Measurements from ENCODE around the gene CDC6.

The CDC6 gene

GRCh38 chr17:40323391-40324381 is 36.0 kb downstream of the CDC6 start:
- peak; percentile 78 for DNase-seq

DNA sequence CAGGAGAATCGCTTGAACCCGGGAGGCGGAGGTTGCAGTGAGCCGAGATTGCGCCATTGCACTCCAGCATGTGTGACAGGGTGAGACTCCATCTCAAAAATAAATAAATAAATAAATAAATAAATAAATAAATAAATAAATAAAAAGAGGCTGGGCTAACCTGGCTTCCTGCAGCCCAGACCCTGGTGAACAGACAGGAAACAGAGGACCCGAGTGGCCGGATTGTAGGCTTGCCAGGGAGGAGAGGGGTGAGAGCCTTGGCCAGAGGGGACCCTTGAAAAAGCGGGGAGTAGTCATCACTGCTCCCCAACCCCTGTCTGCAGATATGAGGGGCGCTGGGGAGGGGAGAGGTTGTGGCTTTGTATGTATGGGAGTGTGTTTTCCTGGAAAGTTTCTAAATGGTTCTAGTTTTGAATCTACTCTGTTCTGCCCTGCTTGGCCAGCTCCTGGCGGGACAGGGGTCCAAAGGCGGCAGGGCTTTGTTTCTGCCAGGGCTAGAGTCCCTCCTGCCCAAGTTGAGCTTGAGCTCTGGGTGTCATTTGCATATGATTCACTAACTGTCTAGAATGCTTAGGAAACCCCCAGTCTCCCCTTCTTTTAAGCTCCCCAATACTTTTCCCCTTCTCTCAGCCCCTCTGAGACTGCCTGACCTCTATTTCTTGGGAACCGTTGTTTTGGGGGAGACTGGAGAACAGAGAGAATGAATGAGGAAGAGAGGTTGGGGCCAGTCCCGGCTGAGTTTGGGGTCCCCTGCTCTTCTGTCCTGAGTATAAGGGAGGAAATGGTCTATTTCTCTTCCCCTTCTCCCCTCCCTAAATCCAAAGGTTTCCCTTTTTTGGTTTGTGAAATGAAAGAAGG is 37.7 kb downstream of the CDC6 start:
- peak; percentile 18 for DNase-seq

DNA sequence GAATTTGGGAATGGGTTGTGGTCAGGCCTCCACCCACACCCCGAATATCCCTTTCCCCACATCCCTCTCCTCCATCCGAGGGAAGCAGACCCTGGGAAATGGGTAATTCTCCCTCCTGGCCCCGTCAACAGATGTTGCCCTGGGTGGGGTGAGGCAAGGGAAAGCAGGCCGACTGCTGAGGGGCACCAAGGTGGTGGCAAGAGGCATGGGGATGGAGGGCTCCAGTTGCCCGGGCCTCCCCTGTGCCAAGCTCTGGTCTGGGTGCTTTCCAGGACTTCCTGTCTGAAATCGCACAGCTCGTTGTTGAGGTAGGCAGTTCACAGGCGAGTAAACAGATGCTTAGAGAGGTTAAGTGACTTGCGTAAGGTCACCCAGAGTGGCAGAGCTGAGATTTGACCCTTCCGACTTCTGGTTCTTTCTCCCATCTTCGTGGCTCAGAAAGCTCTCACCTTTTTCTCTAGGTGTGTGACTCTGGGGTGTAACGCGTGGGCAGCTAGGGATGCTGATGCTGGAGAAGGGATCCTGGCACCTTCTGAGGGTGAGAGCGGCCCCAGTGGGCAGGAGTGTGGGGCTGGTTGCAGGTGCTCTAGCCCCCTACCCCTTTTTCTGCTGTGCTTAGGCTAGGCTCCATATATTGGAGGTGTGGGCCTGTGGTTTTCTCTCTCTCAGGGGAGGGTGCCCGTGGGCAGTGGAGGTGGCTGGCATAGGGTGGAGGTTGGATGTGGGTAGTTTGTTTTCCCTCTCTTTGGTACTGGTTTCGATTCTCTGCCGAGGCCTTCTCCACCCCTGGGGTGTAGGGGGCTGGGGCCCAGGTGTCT is 38.5 kb downstream of the CDC6 start:
- DNase-seq = peak; percentile 26

- DNase-seq = no peak
Observed at GRCh38 chr17:40326832-40327199, 39.1 kb downstream of the CDC6 start.

DNA sequence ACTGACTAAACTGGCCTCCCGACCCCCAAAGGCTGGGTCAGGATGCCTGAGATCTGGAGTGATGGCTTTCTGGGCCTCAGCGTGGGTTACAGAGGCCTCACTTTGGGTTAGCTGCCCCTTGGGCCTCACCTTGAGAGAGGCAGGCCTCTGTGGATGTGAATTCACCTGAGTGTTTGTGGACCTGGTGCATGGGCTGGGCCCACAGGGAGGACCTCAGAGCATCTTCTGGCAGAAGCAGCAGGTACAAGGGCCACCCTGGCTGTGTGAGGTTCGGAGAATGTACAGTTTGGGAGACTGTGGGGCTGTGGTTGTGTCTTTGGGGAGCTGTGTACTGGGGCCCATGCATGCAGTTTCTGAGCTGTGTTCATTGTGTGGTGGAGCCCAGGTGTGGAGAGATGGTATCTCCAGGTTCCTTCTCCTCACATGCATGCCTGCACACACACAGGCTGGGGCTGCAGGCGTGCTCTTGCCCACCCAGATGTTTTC is 39.6 kb downstream of the CDC6 start:
- DNase-seq = no peak

GRCh38 chr17:40327735-40328385 is 40.2 kb downstream of the CDC6 start:
- no peak for DNase-seq

DNA sequence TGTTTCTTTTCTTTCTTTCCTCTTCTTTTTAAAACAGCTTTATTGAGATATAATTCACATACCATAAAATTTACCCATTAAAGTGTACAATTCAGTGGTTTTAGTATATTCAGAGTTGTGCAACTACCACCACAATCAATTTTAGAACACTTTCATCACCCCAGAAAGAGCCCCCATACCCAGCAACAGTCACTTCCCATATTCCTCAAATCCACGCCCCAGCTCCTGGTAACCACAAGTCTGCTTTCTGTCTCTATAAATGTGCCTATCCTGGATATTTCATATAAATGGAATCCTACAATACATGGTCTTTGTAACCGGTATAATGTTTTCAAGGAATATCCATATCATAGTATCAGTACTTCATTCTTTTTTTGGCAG is 40.7 kb downstream of the CDC6 start:
- DNase-seq = no peak

DNA sequence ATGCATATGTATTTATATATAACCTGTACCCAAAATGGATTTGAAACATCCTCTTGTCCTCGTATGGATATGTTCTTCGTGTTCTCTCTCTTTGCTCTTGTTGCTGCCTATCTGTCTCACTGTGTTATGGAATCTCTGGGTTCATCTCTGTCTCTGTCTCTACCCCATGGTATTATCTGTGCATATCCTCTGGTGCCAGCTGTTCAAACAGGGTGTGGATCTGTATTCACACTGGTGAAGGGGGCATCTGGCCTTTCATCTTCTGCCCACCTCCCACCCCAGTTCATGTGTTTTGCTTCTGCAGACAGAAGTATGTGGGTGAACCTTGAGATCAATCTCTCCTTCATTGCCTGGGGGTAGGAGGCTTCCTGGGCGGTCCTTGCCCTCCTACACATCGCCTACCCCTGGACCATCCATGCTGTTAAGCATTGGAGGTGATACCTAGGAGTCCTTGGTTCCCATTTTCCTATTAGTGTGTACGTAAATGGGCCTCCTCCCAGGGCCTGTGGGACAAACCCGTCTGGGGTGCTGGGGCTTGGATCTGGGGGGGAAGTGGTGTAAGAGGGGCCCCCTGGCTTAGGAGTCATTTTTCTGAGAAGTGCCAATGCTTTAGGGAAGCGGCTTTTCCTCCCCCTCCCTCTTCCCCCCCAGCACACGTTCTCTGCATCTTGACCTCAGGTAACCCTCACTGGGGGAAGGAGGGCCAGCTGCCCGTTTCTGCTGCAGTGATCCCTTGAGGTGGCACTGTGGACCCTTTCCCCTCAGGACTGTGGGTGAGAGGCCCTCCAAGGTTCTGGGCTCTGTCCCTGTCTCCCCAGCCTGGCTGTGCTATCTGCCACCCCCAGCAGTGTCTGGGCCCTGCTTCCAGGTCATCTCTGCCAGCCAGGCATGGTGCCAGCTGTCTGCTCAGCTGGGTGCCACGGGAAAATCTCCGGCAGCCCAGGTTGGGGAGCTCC is 42.4 kb downstream of the CDC6 start:
- DNase-seq = no peak

DNA sequence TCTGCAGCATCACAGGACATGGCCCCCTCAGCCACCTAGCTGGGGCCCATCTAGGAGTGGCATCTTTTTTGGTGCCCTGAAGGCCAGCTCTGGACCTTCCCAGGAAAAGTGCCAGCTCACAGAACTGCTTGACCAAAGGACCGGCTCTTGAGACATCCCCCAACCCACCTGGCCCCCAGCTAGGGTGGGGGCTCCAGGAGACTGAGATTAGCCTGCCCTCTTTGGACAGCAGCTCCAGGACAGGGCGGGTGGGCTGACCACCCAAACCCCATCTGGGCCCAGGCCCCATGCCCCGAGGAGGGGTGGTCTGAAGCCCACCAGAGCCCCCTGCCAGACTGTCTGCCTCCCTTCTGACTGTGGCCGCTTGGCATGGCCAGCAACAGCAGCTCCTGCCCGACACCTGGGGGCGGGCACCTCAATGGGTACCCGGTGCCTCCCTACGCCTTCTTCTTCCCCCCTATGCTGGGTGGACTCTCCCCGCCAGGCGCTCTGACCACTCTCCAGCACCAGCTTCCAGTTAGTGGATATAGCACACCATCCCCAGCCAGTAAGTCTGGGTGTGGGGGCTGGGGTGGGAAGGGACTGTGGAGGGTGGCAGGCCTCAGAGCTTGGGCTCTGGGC is 43.3 kb downstream of the CDC6 start:
- DNase-seq = no peak

GRCh38 chr17:40331743-40332641 is 44.3 kb downstream of the CDC6 start:
- DNase-seq = no peak

DNA sequence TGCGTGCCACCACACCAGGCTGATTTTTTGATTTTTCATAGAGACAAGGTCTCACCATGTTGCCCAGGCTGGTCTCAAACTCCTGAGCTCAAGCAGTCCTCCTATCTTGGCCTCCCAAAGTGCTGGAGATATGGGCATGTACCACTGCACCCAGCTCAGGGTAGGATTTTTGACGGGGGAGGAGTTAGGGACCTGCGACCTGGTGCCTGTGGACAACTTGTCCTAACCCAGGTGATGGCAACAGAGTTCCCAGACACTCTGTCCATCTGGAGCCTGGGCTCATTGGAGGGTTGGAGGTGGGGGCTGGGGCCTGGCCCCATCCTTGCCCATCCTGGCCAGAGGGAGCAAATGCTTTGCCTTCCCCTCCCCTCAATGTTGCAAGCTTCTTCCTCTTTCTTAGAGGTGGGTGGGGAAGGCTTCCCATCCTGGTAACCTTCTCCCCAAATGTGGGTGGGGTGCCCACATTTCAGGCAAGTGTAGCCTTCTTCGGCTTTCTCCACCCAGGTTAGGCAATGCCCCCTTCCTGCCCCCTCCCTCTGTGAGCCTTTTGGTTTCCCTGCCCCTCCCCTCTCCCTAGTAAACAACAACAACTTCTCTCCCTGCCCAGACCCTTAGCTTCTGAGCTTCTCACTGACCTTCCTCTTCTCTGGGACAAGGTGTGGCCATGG is 46.2 kb downstream of the CDC6 start:
- DNase-seq = no peak

DNA sequence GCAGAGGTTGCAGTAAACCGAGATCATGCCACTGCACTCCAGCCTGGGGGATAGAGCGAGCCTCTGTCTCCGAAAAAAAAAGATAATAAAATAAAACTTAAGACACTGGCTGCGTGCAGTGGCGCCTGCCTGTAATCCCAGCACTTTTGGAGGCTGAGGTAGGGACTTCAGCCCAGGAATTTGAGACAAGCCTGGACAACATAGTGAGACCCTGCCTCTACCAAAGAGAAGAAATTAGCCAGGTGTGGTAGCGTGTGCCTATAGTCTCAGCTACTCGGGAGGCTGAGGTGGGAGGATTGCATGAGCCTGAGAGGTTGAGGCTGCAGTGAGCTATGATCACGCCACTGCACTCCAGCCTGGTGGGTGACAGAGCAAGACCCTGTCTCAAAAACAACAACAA is 47.9 kb downstream of the CDC6 start:
- DNase-seq = no peak

DNA sequence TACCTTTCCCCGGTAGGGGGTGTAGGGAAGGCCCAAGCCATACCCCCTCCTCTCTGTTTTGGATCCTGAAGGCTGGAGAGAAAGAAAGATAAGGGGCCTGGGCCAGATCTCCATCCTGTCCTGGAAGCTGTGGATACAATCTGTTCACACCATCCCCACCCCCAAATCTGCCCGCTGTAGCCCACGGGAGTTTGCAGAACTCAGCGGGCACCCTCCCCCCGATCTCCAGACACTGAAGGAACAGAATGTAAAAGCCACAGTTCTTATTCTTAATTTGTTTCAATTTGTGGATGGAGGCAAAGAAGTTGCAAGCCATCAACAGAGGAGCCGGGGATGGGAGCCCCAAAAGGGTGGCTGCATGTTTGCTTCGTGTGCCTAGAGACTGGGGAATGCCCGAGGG is 49.7 kb downstream of the CDC6 start:
- no peak for DNase-seq

DNA sequence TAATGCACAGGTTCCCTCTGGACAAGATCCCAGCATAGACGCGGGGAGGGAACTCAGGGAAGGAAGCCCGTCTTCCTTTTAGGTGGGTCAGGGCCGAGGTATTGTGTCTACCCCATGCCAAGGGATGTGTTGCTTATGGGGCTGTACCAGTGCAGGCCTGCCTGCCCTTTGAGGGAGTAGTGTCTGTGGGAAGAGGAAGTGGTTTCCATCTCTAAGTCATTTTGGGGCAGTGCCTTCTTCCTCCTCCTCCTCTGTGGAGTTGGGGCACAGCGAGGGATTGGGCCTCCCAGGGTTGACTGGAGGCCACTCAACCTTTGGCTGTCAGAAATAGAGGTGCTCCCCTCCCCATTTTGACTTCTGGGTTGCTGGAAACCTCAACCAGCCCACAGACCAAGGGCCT is 50.4 kb downstream of the CDC6 start:
- DNase-seq = no peak

- DNase-seq = no peak
Observed at GRCh38 chr17:40338941-40339649, 51.4 kb downstream of the CDC6 start.

GRCh38 chr17:40340327-40340726 is 52.6 kb downstream of the CDC6 start:
- no peak for DNase-seq

- peak; percentile 79 for DNase-seq
Observed at GRCh38 chr17:40340880-40341807, 53.5 kb downstream of the CDC6 start.

Measured in effector CD8-positive, alpha-beta T cell (primary cell).